ENCODE measurements around the gene EIF4G3.

DNA sequence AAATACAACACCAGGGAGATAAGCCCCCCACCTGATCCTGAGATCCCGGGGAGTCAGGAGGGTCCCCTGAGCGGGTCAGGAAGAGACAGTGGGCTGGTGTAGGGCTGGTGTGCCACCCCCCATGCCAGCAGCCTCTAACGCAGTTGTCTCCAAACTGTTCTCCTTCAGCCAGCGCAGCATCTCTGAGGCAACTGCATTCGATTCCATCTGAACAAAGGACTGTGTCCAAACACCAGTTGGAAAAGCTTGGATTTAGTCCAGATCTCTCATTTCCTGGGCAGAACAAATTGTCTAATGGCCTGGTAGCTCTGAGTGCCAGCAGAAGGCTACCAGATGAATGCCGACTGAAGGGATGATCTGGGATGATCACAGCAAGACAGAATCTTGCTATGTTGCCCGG lies 44.1 kb upstream of the EIF4G3 start:
- TF ChIP-seq POLR2A (IDR thresholded peaks at IDR 0.05), result no peak
- TF ChIP-seq, protein P1, sequence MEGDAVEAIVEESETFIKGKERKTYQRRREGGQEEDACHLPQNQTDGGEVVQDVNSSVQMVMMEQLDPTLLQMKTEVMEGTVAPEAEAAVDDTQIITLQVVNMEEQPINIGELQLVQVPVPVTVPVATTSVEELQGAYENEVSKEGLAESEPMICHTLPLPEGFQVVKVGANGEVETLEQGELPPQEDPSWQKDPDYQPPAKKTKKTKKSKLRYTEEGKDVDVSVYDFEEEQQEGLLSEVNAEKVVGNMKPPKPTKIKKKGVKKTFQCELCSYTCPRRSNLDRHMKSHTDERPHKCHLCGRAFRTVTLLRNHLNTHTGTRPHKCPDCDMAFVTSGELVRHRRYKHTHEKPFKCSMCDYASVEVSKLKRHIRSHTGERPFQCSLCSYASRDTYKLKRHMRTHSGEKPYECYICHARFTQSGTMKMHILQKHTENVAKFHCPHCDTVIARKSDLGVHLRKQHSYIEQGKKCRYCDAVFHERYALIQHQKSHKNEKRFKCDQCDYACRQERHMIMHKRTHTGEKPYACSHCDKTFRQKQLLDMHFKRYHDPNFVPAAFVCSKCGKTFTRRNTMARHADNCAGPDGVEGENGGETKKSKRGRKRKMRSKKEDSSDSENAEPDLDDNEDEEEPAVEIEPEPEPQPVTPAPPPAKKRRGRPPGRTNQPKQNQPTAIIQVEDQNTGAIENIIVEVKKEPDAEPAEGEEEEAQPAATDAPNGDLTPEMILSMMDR (IDR thresholded peaks at IDR 0.05), result no peak
- TF ChIP-seq POLR2AphosphoS5 (IDR thresholded peaks at IDR 0.05; ENCODE audit: insufficient read depth in 1 of 2, low read depth in 1 of 2), result no peak
